Colonic mucosa (tissue), 4 donors: ENCODE results near the gene UQCRHL. TPM values are rescaled to one million over a fixed set of nuclear protein-coding genes. Genes with fewer than 3 reads are reported as not detected.
"Not testable (repeated sequence)": the region's sequence is repeated elsewhere in the genome, so short reads cannot be mapped to it uniquely, and the experiment has no call there.

Experiments
- DNase-seq: peaks from one replicate; pipeline ENCODE4 v3.0.0-alpha.2; 2020
- H3K27ac ChIP-seq: fragments of 200-600 bp; one replicate; pipeline ENCODE4 v1.8.0; 2021
- H3K27me3 ChIP-seq: fragments of 200-600 bp; one replicate; pipeline ENCODE4 v1.8.0; 2021
- H3K36me3 ChIP-seq: fragments of 200-600 bp; one replicate; pipeline ENCODE4 v1.8.0; 2021
- H3K4me1 ChIP-seq: fragments of 200-600 bp; one replicate; pipeline ENCODE4 v1.8.0; 2021; ENCODE audit warnings: mild to moderate bottlenecking
- H3K4me3 ChIP-seq: fragments of 200-600 bp; one replicate; pipeline ENCODE4 v1.8.0; 2021
- H3K9ac ChIP-seq, 2 donors: one replicate each; pipeline ENCODE4 v1.7.0; 2013; ENCODE audit warnings: control low read depth in 2 of 2, low read depth in 2 of 2, low read length in 2 of 2
- H3K9me3 ChIP-seq: fragments of 200-600 bp; one replicate; pipeline ENCODE4 v1.8.0; 2021
- intact Hi-C: fragments of 100-400 bp; cut with DNase I; formaldehyde crosslinking; loops from one replicate; pipeline ENCODE4 v1.14.1; 2022
- total RNA-seq, 2 donors: library from RNA; stranded (reverse); fragmentation: NEBNext Ultra II Directional in 1 of 2; extraction: Animal tissue kit (Norgen Biotek cat#: 25700) in 1 of 2; gene quantifications; one replicate each; pipeline ENCODE4 v1.2.1, GENCODE V29; 2021
- TF ChIP-seq, protein P1 (sequence below): fragments of 200-600 bp; IDR thresholded peaks from one replicate; pipeline ENCODE4 v1.8.0; 2022; ENCODE audit warnings: antibody characterized with exemption, mild to moderate bottlenecking
- donor health status: healthy.
- donor health status: DM: no; HTN: no; CAD: no.
- donor health status: DM: no; HTN: no; CAD: no.

UQCRHL gene
- 1 to 10 TPM; 2.4 to 3.2 TPM for total RNA-seq

- H3K27me3 ChIP-seq, H3K4me1 ChIP-seq: not testable (repeated sequence)
These were observed at the start of gene UQCRHL for GRCh38 chr1:15807549-15807948. UQCRHL (minus strand) TSS chr1:15807649; CDS start chr1:15807649, 0 bp downstream.

GRCh38 chr1:15856888-15857287, 49.4 kb upstream of the UQCRHL start:
- no peaks in the 10 kb centered on the region for H3K4me1 ChIP-seq
- TF ChIP-seq, protein P1, sequence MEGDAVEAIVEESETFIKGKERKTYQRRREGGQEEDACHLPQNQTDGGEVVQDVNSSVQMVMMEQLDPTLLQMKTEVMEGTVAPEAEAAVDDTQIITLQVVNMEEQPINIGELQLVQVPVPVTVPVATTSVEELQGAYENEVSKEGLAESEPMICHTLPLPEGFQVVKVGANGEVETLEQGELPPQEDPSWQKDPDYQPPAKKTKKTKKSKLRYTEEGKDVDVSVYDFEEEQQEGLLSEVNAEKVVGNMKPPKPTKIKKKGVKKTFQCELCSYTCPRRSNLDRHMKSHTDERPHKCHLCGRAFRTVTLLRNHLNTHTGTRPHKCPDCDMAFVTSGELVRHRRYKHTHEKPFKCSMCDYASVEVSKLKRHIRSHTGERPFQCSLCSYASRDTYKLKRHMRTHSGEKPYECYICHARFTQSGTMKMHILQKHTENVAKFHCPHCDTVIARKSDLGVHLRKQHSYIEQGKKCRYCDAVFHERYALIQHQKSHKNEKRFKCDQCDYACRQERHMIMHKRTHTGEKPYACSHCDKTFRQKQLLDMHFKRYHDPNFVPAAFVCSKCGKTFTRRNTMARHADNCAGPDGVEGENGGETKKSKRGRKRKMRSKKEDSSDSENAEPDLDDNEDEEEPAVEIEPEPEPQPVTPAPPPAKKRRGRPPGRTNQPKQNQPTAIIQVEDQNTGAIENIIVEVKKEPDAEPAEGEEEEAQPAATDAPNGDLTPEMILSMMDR, result no peak

More at GRCh38 chr1:15807549-15807948, at the start of gene UQCRHL:
- intact Hi-C loops, H3K36me3 ChIP-seq, H3K27ac ChIP-seq, H3K9ac ChIP-seq, H3K4me3 ChIP-seq, DNase-seq, H3K9me3 ChIP-seq: not testable (repeated sequence)

GRCh38 chr1:15852828-15853302, 45.4 kb upstream of the UQCRHL start:
- DNase-seq, result no peak
- no peaks in the 10 kb centered on the region for H3K9me3 ChIP-seq
- H3K4me1 ChIP-seq, result peaks cover 8% of the 10 kb centered on the region
- no peak overlapping the region for H3K4me3 ChIP-seq
- no peaks in the 10 kb centered on the region for H3K27me3 ChIP-seq
- no peaks in the 10 kb centered on the region for H3K36me3 ChIP-seq
- no peak overlapping the region for H3K9ac ChIP-seq
- intact Hi-C loops, result no loop called here
- H3K27ac ChIP-seq, result no peak overlapping the region
- TF ChIP-seq, protein P1, result no peak

More at GRCh38 chr1:15856888-15857287, 49.4 kb upstream of the UQCRHL start:
- H3K9ac ChIP-seq, result no peak overlapping the region
- intact Hi-C loops, result no loop called here
- no peak overlapping the region for H3K4me3 ChIP-seq
- DNase-seq, result no peak
- H3K27me3 ChIP-seq, result no peaks in the 10 kb centered on the region
- no peaks in the 10 kb centered on the region for H3K9me3 ChIP-seq
- H3K27ac ChIP-seq, result no peak overlapping the region
- no peaks in the 10 kb centered on the region for H3K36me3 ChIP-seq

- Histone ChIP-seq H3K4me1 (peaks cover 8% of the 10 kb centered on the region), H3K9ac (no peak overlapping the region), H3K36me3 (no peaks in the 10 kb centered on the region), H3K4me3 (no peak overlapping the region), H3K9me3 (no peaks in the 10 kb centered on the region), H3K27me3 (no peaks in the 10 kb centered on the region), H3K27ac (no peak overlapping the region)
- TF ChIP-seq, protein P1, result no peak
- intact Hi-C loops, result no loop called here
- no peak for DNase-seq
These were observed 44.8 kb upstream of the UQCRHL start for GRCh38 chr1:15852036-15852827.

GRCh38 chr1:15851210-15852035, 44.0 kb upstream of the UQCRHL start:
- H3K27ac ChIP-seq, result no peak overlapping the region
- TF ChIP-seq, protein P1, result no peak
- no peaks in the 10 kb centered on the region for H3K9me3 ChIP-seq
- intact Hi-C loops, result no loop called here
- H3K9ac ChIP-seq, result no peak overlapping the region
- H3K4me1 ChIP-seq, result peaks cover 8% of the 10 kb centered on the region
- no peaks in the 10 kb centered on the region for H3K36me3 ChIP-seq
- no peak for DNase-seq
- H3K4me3 ChIP-seq, result no peak overlapping the region
- no peaks in the 10 kb centered on the region for H3K27me3 ChIP-seq
